RPMI7951 (cell line): ENCODE measurements around the gene JARID2. TPM values are rescaled to one million over a fixed set of nuclear protein-coding genes. Genes with fewer than 3 reads are reported as not detected.
A peak's percentile ranks its signal among the peaks of the same experiment; 100 is the strongest.

Experiments
- DNase-seq: peaks from one replicate; pipeline ENCODE4 v3.0.0-alpha.2; 2012; ENCODE audit warnings: low read depth
- total RNA-seq: library from RNA; depleted of rRNA; stranded (reverse); fragments of >200 nt; shearing (Covaris generic); gene quantifications from 2 replicates; pipeline ENCODE4 v1.2.3, GENCODE V29; 2014

Gene JARID2
- total RNA-seq, 1 experiment from 2014 or later, result 10.6 TPM

- DNase-seq, result no peak
Observed at GRCh38 chr6:15416932-15417509, 171.2 kb downstream of the JARID2 start.

- DNase-seq, result peak; percentile 98
Observed at GRCh38 chr6:15417811-15418210, 171.9 kb downstream of the JARID2 start.

- DNase-seq, result no peak
Observed at GRCh38 chr6:15419493-15419892, 173.6 kb downstream of the JARID2 start.

GRCh38 chr6:15420959-15421438 is 175.1 kb downstream of the JARID2 start:
- DNase-seq, result no peak

GRCh38 chr6:15421945-15422733 is 176.3 kb downstream of the JARID2 start:
- DNase-seq, result no peak

GRCh38 chr6:15423286-15423993 is 177.6 kb downstream of the JARID2 start:
- DNase-seq, result peak; percentile 85

GRCh38 chr6:15425947-15426346 is 180.1 kb downstream of the JARID2 start:
- no peak for DNase-seq

GRCh38 chr6:15426395-15426794 is 180.5 kb downstream of the JARID2 start:
- DNase-seq, result no peak

GRCh38 chr6:15426901-15427300 is 181.0 kb downstream of the JARID2 start:
- no peak for DNase-seq

- peak; percentile 45 for DNase-seq
Observed at GRCh38 chr6:15427331-15428070, 181.6 kb downstream of the JARID2 start.

GRCh38 chr6:15429141-15430110 is 183.6 kb downstream of the JARID2 start:
- peak; percentile 77 for DNase-seq

GRCh38 chr6:15430186-15430585 is 184.3 kb downstream of the JARID2 start:
- DNase-seq, result no peak

- DNase-seq, result no peak
Observed at GRCh38 chr6:15430931-15431405, 185.1 kb downstream of the JARID2 start.

- DNase-seq, result peak; percentile 74
Observed at GRCh38 chr6:15431762-15432483, 186.1 kb downstream of the JARID2 start.

- no peak for DNase-seq
Observed at GRCh38 chr6:15433511-15433861, 187.6 kb downstream of the JARID2 start.

- DNase-seq, result peak; percentile 49
Observed at GRCh38 chr6:15434263-15434662, 188.4 kb downstream of the JARID2 start.

GRCh38 chr6:15434823-15435380 is 189.0 kb downstream of the JARID2 start:
- DNase-seq, result no peak

GRCh38 chr6:15435468-15435867 is 189.6 kb downstream of the JARID2 start:
- no peak for DNase-seq

- DNase-seq, result no peak
Observed at GRCh38 chr6:15436451-15436850, 190.6 kb downstream of the JARID2 start.
